IMR-90 (cell line): Measurements from ENCODE around the gene FAM200C. TPM values are rescaled to one million over a fixed set of nuclear protein-coding genes. Genes with fewer than 3 reads are reported as not detected.

Source experiments
- ATAC-seq: fragments of 200-7000 bp; cut with Tn5 transposase; 2 replicates; pipeline ENCODE4 v1.9.1; 2020; ENCODE audit warnings: low read depth, mild to moderate bottlenecking, moderate library complexity
- BruUV-seq: library from RNA; stranded (reverse); fragments of 400-500 nt; replicated peaks from 2 replicates; lab custom pipeline; 2021; lab: Mats Ljungman, UMichigan
- CTCF ChIA-PET: fragments of 300-600 bp; formaldehyde crosslinking; extraction: SDS; loops from one replicate; lab custom pipeline; 2021; ENCODE audit warnings: antibody characterized with exemption; lab: Yijun Ruan, JAX
- POLR2A ChIA-PET: fragments of 300-600 bp; sonication (Branson Sonifier 250); formaldehyde crosslinking; loops from one replicate; lab custom pipeline; 2022; ENCODE audit warnings: antibody characterized with exemption; ENCODE audit not compliant: unreplicated experiment; lab: Charles Lee
- DNase-seq: peaks from one replicate; pipeline ENCODE4 v3.0.0; 2013
- H2AFZ ChIP-seq: replicated peaks from 2 replicates; pipeline ENCODE3; 2013; ENCODE audit warnings: low read length, mild to moderate bottlenecking; ENCODE audit not compliant: poor library complexity
- H2AK5ac ChIP-seq: 2 replicates; pipeline ENCODE4 v1.6.1; 2013; ENCODE audit warnings: low read depth, low read length, inconsistent platforms
- H2AK9ac ChIP-seq: replicated peaks from 2 replicates; pipeline ENCODE3; 2013; ENCODE audit warnings: mild to moderate bottlenecking, low read depth, low read length, moderate library complexity; ENCODE audit not compliant: poor library complexity
- H2BK120ac ChIP-seq: 2 replicates; pipeline ENCODE4 v1.6.1; 2013; ENCODE audit warnings: low read depth, low read length, inconsistent platforms
- H2BK15ac ChIP-seq: 3 replicates; pipeline ENCODE4 v1.6.1; 2013; ENCODE audit warnings: low read depth, low read length, inconsistent platforms
- H2BK20ac ChIP-seq: 2 replicates; pipeline ENCODE4 v1.6.1; 2013; ENCODE audit warnings: low read depth, mild to moderate bottlenecking, inconsistent platforms, low read length, moderate library complexity
- H2BK5ac ChIP-seq: 2 replicates; pipeline ENCODE4 v1.6.1; 2013; ENCODE audit warnings: mild to moderate bottlenecking, low read depth, low read length, inconsistent platforms; ENCODE audit not compliant: poor library complexity, severe bottlenecking
- H3K14ac ChIP-seq: replicated peaks from 2 replicates; pipeline ENCODE4 v1.6.1; 2013; ENCODE audit warnings: low read depth, low read length, inconsistent platforms
- H3K18ac ChIP-seq: 2 replicates; pipeline ENCODE4 v1.6.1; 2013; ENCODE audit warnings: low read depth, low read length, control low read depth
- H3K23ac ChIP-seq: 2 replicates; pipeline ENCODE4 v1.6.1; 2013; ENCODE audit warnings: low read depth, low read length, inconsistent platforms
- H3K27ac ChIP-seq: 2 replicates; pipeline ENCODE4 v1.5.1; 2013; ENCODE audit warnings: mild to moderate bottlenecking, control low read depth, low read length; ENCODE audit not compliant: insufficient read depth
- H3K27me3 ChIP-seq: 2 replicates; pipeline ENCODE4 v1.6.1; 2013; ENCODE audit warnings: low read length; ENCODE audit not compliant: control insufficient read depth, insufficient read depth
- H3K36me3 ChIP-seq: 2 replicates; pipeline ENCODE4 v1.6.1; 2013; ENCODE audit warnings: low read length, mixed read lengths; ENCODE audit not compliant: control insufficient read depth, insufficient read depth
- H3K4ac ChIP-seq: 2 replicates; pipeline ENCODE4 v1.6.1; 2013; ENCODE audit warnings: low read depth, low read length, inconsistent platforms
- H3K4me1 ChIP-seq: 2 replicates; pipeline ENCODE4 v1.6.1; 2013; ENCODE audit warnings: low read length, mixed read lengths; ENCODE audit not compliant: control insufficient read depth, insufficient read depth
- H3K4me2 ChIP-seq: 2 replicates; pipeline ENCODE4 v1.6.1; 2013; ENCODE audit warnings: low read depth, mild to moderate bottlenecking, control low read depth, low read length, moderate library complexity
- H3K4me3 ChIP-seq: 2 replicates; pipeline ENCODE4 v1.5.1; 2013; ENCODE audit warnings: low read depth, mild to moderate bottlenecking, control low read depth, low read length, moderate library complexity; ENCODE audit not compliant: insufficient read depth
- H3K56ac ChIP-seq: 2 replicates; pipeline ENCODE4 v1.6.1; 2013; ENCODE audit warnings: low read length, inconsistent platforms; ENCODE audit not compliant: insufficient read depth; ENCODE audit errors: extremely low read depth
- H3K79me1 ChIP-seq, 2 experiments: 2 replicates each; pipeline ENCODE4 v1.6.1; 2013; ENCODE audit warnings: low read length in 2 of 2, inconsistent platforms in 1 of 2, low read depth in 1 of 2
- H3K9ac ChIP-seq: 2 replicates; pipeline ENCODE4 v1.6.1; 2013; ENCODE audit warnings: low read depth, low read length, control low read depth
- H3K9me1 ChIP-seq: 2 replicates; pipeline ENCODE4 v1.6.1; 2013; ENCODE audit warnings: low read length, inconsistent platforms; ENCODE audit not compliant: insufficient read depth
- H3K9me3 ChIP-seq: 2 replicates; pipeline ENCODE4 v1.6.1; 2013; ENCODE audit warnings: low read length; ENCODE audit not compliant: control insufficient read depth, insufficient read depth
- H4K20me1 ChIP-seq: 2 replicates; pipeline ENCODE4 v1.6.1; 2013; ENCODE audit warnings: low read length, inconsistent platforms; ENCODE audit not compliant: insufficient read depth
- H4K5ac ChIP-seq: 2 replicates; pipeline ENCODE4 v1.6.1; 2013; ENCODE audit warnings: mild to moderate bottlenecking, low read depth, low read length, control low read depth
- H4K8ac ChIP-seq, 2 experiments: 2 replicates each; pipeline ENCODE4 v1.6.1; 2013; ENCODE audit warnings: low read depth in 2 of 2, low read length in 2 of 2, control low read depth in 1 of 2, inconsistent platforms in 1 of 2
- H4K91ac ChIP-seq: 2 replicates; pipeline ENCODE4 v1.6.1; 2013; ENCODE audit warnings: low read depth, low read length, inconsistent platforms; ENCODE audit not compliant: insufficient read depth
- CEBPB ChIP-seq: IDR thresholded peaks from 2 replicates; pipeline ENCODE4 v1.6.1; 2012; ENCODE audit warnings: low read depth, low read length, improper control_type of control experiment
- CHD1 ChIP-seq: IDR thresholded peaks from 2 replicates; pipeline ENCODE4 v1.6.1; 2012; ENCODE audit warnings: low read depth, low read length, improper control_type of control experiment
- CTCF ChIP-seq: conservative IDR thresholded peaks from 2 replicates; pipeline ENCODE4 v1.5.1; 2012; ENCODE audit warnings: mild to moderate bottlenecking, low read depth, low read length, improper control_type of control experiment
- ELK1 ChIP-seq: fragments of 150-350 bp; IDR thresholded peaks from 2 replicates; pipeline ENCODE4 v1.6.1; 2016; ENCODE audit warnings: low read depth, mild to moderate bottlenecking, low read length, moderate library complexity, borderline replicate concordance
- FOS ChIP-seq: fragments of 150-350 bp; IDR thresholded peaks from 2 replicates; pipeline ENCODE4 v1.6.1; 2016; ENCODE audit warnings: low read depth, low read length
- MAFK ChIP-seq: IDR thresholded peaks from 2 replicates; pipeline ENCODE4 v1.6.1; 2012; ENCODE audit warnings: low read depth, low read length, improper control_type of control experiment
- MAZ ChIP-seq: IDR thresholded peaks from 2 replicates; pipeline ENCODE4 v1.6.1; 2012; ENCODE audit warnings: low read depth, mild to moderate bottlenecking, low read length, improper control_type of control experiment, moderate library complexity, borderline replicate concordance
- MXI1 ChIP-seq: IDR thresholded peaks from 2 replicates; pipeline ENCODE4 v1.6.1; 2012; ENCODE audit warnings: low read depth, mild to moderate bottlenecking, low read length, moderate library complexity, borderline replicate concordance
- NFE2L2 ChIP-seq: fragments of 150-350 bp; IDR thresholded peaks from 2 replicates; pipeline ENCODE4 v1.6.1; 2016; ENCODE audit warnings: low read depth, mild to moderate bottlenecking, low read length
- POLR2A ChIP-seq: IDR thresholded peaks from 2 replicates; pipeline ENCODE4 v1.6.1; 2012; ENCODE audit warnings: mild to moderate bottlenecking, low read depth, low read length
- RAD21 ChIP-seq: IDR thresholded peaks from 2 replicates; pipeline ENCODE4 v1.6.1; 2012; ENCODE audit warnings: low read length, improper control_type of control experiment
- RCOR1 ChIP-seq: IDR thresholded peaks from 2 replicates; pipeline ENCODE4 v1.6.1; 2012; ENCODE audit warnings: mild to moderate bottlenecking, low read length, improper control_type of control experiment; ENCODE audit not compliant: insufficient replicate concordance
- RFX5 ChIP-seq: IDR thresholded peaks from 2 replicates; pipeline ENCODE4 v1.8.0; 2012; ENCODE audit warnings: low read depth, mild to moderate bottlenecking, low read length, moderate library complexity
- USF2 ChIP-seq: fragments of 150-350 bp; IDR thresholded peaks from 2 replicates; pipeline ENCODE4 v1.6.1; 2017; ENCODE audit warnings: mild to moderate bottlenecking, antibody characterized with exemption, low read length, low read depth
- WGBS, 2 experiments: methylation state at CpG; one replicate each; pipeline versions ENCODE4 v1.1.5 to v1.1.7; 2013; ENCODE audit warnings: missing lambda C conversion rate in 2 of 2; ENCODE audit not compliant: insufficient read length in 1 of 2; ENCODE audit errors: extremely low coverage in 2 of 2; 5-methylcytosine and 5-hydroxymethylcytosine counted together
- dilution Hi-C: fragments of 300-500 bp; cut with HindIII; formaldehyde crosslinking; loops from one replicate; pipeline ENCODE4 v1.14.3; 2018; ENCODE audit warnings: low sequenced_read_pairs; ENCODE audit not compliant: unreplicated experiment
- in situ Hi-C: fragments of 300-500 bp; cut with MboI; formaldehyde crosslinking; loops from 3 replicates; pipeline ENCODE4 v1.14.3; 2019; ENCODE audit warnings: low sequenced_read_pairs, inconsistent platforms, mixed read lengths
- intact Hi-C: fragments of 100-400 bp; cut with micrococcal nuclease; formaldehyde crosslinking; loops from 2 replicates; pipeline ENCODE4 v1.10.0; 2022
- polyA plus RNA-seq, 3 experiments: library from polyadenylated mRNA; depleted of rRNA; stranded (reverse); fragments of >200 nt; gene quantifications; 2 replicates each; pipeline ENCODE4 v1.2.3, GENCODE V29; 2012; ENCODE audit warnings: low replicate concordance in 1 of 3
- total RNA-seq: library from RNA; depleted of rRNA; stranded (reverse); fragments of >200 nt; gene quantifications from 2 replicates; pipeline ENCODE4 v1.2.3, GENCODE V29; 2012

The FAM200C gene
- total and polyA plus RNA-seq, 2 of the 4 experiments (the other 2 are of a cell fraction) = 1.7 to 6.3 TPM

- dilution Hi-C loops (loop anchor here (25.0 kb wide), 1 partner anchor 358 kb away; the partner anchor contains the start of gene TTC1), in situ Hi-C loops (no loop called here), intact Hi-C loops (no loop called here)
- H3K4me1 ChIP-seq = 0 out of 2 replicates have a peak, but pooled peaks cover 2% of the 10 kb centered on the region
- 0 out of 2 replicates have a peak within 1 kb of the TSS, but pooled peaks have one; percentile 14 for H4K91ac ChIP-seq
- peak within 1 kb of the TSS; percentile 53 for H3K9ac ChIP-seq
- DNase-seq = peak; percentile 72
- peak within 1 kb of the TSS; percentile 43; the same call in 1 of the 2 replicates for H3K14ac ChIP-seq
- H3K79me1 ChIP-seq = no peaks in the 10 kb centered on the region
- H3K18ac ChIP-seq = no peak within 1 kb of the TSS; the same call in 1 of the 2 replicates
- H3K4me2 ChIP-seq = peak within 1 kb of the TSS; percentile 81
- H2AK5ac ChIP-seq = no peak within 1 kb of the TSS
- peak within 1 kb of the TSS; percentile 48 for H2BK120ac ChIP-seq
- H2AK9ac ChIP-seq = peak within 1 kb of the TSS; percentile 48
- peak within 1 kb of the TSS; percentile 52; the same call in 1 of the 2 replicates for H3K4ac ChIP-seq
- ChIA-PET CTCF (interaction anchor here (0.6 to 1.5 kb wide), 2 partner anchors 21 to 26 kb away, joined by 3 to 5 read pairs; no protein-coding TSS in a partner anchor), POLR2A (no interaction called here)
- peaks cover 14% of the 10 kb centered on the region for H3K27me3 ChIP-seq
- no peaks in the 10 kb centered on the region for H3K36me3 ChIP-seq
- ATAC-seq = peak; percentile 94
- H3K9me3 ChIP-seq = no peaks in the 10 kb centered on the region
- peak within 1 kb of the TSS; percentile 60 for H3K4me3 ChIP-seq
- peaks cover 4% of the 10 kb centered on the region; the same call in 1 of the 2 replicates for H3K9me1 ChIP-seq
- H3K56ac ChIP-seq = 0 out of 2 replicates have a peak within 1 kb of the TSS, but pooled peaks have one; percentile 5
- H2BK5ac ChIP-seq = no peak within 1 kb of the TSS
- no peaks in the 10 kb centered on the region for H4K20me1 ChIP-seq
- peak within 1 kb of the TSS; percentile 22 to 49; a peak in 1 of 4 replicates for H4K8ac ChIP-seq
- peak within 1 kb of the TSS; percentile 53; the same call in 2 of the 3 replicates for H2BK15ac ChIP-seq
- peak within 1 kb of the TSS; percentile 75 for H3K23ac ChIP-seq
- H2BK20ac ChIP-seq = no peak within 1 kb of the TSS
- H3K27ac ChIP-seq = peak within 1 kb of the TSS; percentile 55; the same call in 1 of the 2 replicates
- H2AFZ ChIP-seq = peak within 1 kb of the TSS; percentile 90
- 0% methylated on average over 17 of the region's 45 CpGs; no CpG with 5 or more reads in 1 of the 2 experiments for WGBS, 2 experiments
- BruUV-seq = no TSS peak
- no peak within 1 kb of the TSS for H4K5ac ChIP-seq
- TF ChIP-seq POLR2A (no peak), CEBPB (no peak), CTCF (no peak), NFE2L2 (no peak), MAFK (no peak), FOS (no peak), RAD21 (no peak), RFX5 (no peak), RCOR1 (no peak), MXI1 (no peak), ELK1 (no peak), CHD1 (no peak), USF2 (peak; percentile 95), MAZ (no peak; the same call in 1 of the 2 replicates)
Observed at GRCh38 chr5:160369990-160370712, 29.7 kb downstream of the FAM200C start, which contains the start of gene C1QTNF2. Gene C1QTNF2, minus strand, starts transcription at chr5:160370626. Its CDS starts 15,615 bp downstream, at chr5:160355011.
